ENCODE data around the gene HIKESHI. TPM values are rescaled to one million over a fixed set of nuclear protein-coding genes. Genes with fewer than 3 reads are reported as not detected.

Gene HIKESHI
- total and polyA plus RNA-seq, 2 of the 8 experiments (the other 6 are each of a cell fraction or from before 2014, with no cell fraction given), result 65.4 to 90.2 TPM

- no peak overlapping the region for H2AK5ac ChIP-seq (ENCODE audit: low read depth, low read length)
- no peak overlapping the region for H2BK5ac ChIP-seq (ENCODE audit: low read depth, low read length)
- H3K36me3 ChIP-seq (ENCODE audit: control insufficient read depth in 2 of 4, insufficient read depth in 4 of 4, low read length in 3 of 4), result peaks cover 0 to 23% (median 5%) of the 10 kb centered on the region in 4 experiments; a peak in 7 of 8 replicates
- no peaks in the 10 kb centered on the region for H4K20me1 ChIP-seq (replicated peaks in 1 of 2; ENCODE audit: control insufficient read depth in 1 of 2, insufficient read depth in 2 of 2, low read length in 2 of 2)
- H3K27ac ChIP-seq (ENCODE audit: low read depth, low read length), result no peak overlapping the region
- H3K4me3 ChIP-seq (ENCODE audit: extremely low read depth in 1 of 4, insufficient read depth in 2 of 4, low read depth in 3 of 4, low read length in 4 of 4), result no peak overlapping the region
- no peak overlapping the region for H3K14ac ChIP-seq (ENCODE audit: insufficient read length)
- H2BK15ac ChIP-seq (ENCODE audit: low read length), result no peak overlapping the region
- CTCF ChIA-PET (ENCODE audit: partially characterized antibody), result no interaction called here
- FAIRE-seq (no peak), DNase-seq (ENCODE audit: low read depth in 1 of 2, low spot score in 2 of 2) (no peak)
- no peak overlapping the region for H3K56ac ChIP-seq (replicated peaks; ENCODE audit: insufficient read length, low read depth, low read length)
- H3K79me1 ChIP-seq (ENCODE audit: low read depth, low read length), result peaks cover under 1% of the 10 kb centered on the region; the same call in 1 of the 2 replicates
- H4K91ac ChIP-seq (replicated peaks; ENCODE audit: insufficient read length, low read length), result no peak overlapping the region
- H2BK120ac ChIP-seq (replicated peaks; ENCODE audit: low read depth, low read length), result no peak overlapping the region
- no peaks in the 10 kb centered on the region for H3K27me3 ChIP-seq (replicated peaks in 1 of 4; ENCODE audit: control insufficient read depth in 3 of 4, extremely low read depth in 1 of 4, insufficient read depth in 3 of 4, low read length in 3 of 4)
- no peak overlapping the region for H3K4ac ChIP-seq (replicated peaks; ENCODE audit: insufficient read length, low read depth, low read length)
- H3K4me1 ChIP-seq (replicated peaks in 1 of 4; ENCODE audit: control insufficient read depth in 3 of 4, insufficient read depth in 4 of 4, low read length in 3 of 4), result no peaks in the 10 kb centered on the region
- no peak overlapping the region for H3K4me2 ChIP-seq (ENCODE audit: insufficient read depth in 1 of 2, low read depth in 2 of 2, low read length in 2 of 2)
- H3K9me3 ChIP-seq (ENCODE audit: insufficient read depth in 2 of 2, low read depth in 1 of 2, low read length in 1 of 2), result no peaks in the 10 kb centered on the region
- no peak overlapping the region for H2AFZ ChIP-seq (ENCODE audit: low read length)
- no peak overlapping the region for H3K18ac ChIP-seq (ENCODE audit: extremely low read depth, low read length)
- H3K23me2 ChIP-seq (ENCODE audit: low read depth, low read length), result no peaks in the 10 kb centered on the region
- H3K79me2 ChIP-seq (ENCODE audit: control insufficient read depth in 1 of 2, insufficient read depth in 2 of 2, low read length in 2 of 2), result peaks cover 0 to 12% of the 10 kb centered on the region in 2 experiments; a peak in 1 of 4 replicates
- no peak overlapping the region for H4K8ac ChIP-seq (ENCODE audit: extremely low read depth, insufficient read depth, low read length)
- H3K23ac ChIP-seq (ENCODE audit: insufficient read length), result no peak overlapping the region
- H4K5ac ChIP-seq (ENCODE audit: insufficient read length, low read depth, low read length), result no peak overlapping the region
- TF ChIP-seq NRF1 (IDR thresholded peaks at IDR 0.05; ENCODE audit: low read depth, low read length) (no peak), MAFK (IDR thresholded peaks at IDR 0.05; ENCODE audit: low read depth, low read length) (no peak), CTBP2 (IDR thresholded peaks at IDR 0.05; ENCODE audit: borderline replicate concordance, insufficient read depth, insufficient read length, low read length) (no peak)
- POLR2A ChIA-PET (ENCODE audit: partially characterized antibody), result no interaction called here
- no peak overlapping the region for H2BK20ac ChIP-seq (ENCODE audit: low read length)
- H3K9ac ChIP-seq (replicated peaks in 1 of 4; ENCODE audit: extremely low read depth in 1 of 4, low read depth in 3 of 4, low read length in 3 of 4), result no peak overlapping the region
- no peak overlapping the region for H2BK12ac ChIP-seq (ENCODE audit: low read depth, low read length)
- WGBS, 2 experiments (ENCODE audit: extremely low coverage in 1 of 2, insufficient coverage in 1 of 2, insufficient read length in 1 of 2, insufficient replicate concordance in 2 of 2, low coverage in 1 of 2, low lambda C conversion rate in 2 of 2, missing lambda C conversion rate in 1 of 2), result 97% methylated on average over 3 of the region's 3 CpGs; no CpG with 5 or more reads in 1 of the 2 experiments
Measured at GRCh38 chr11:86279747-86280146, 22.3 kb upstream of the HIKESHI start.
